ENCODE measurements around the gene LRRC32.
"Not testable (repeated sequence)": the region's sequence is repeated elsewhere in the genome, so short reads cannot be mapped to it uniquely, and the experiment has no call there.

The LRRC32 gene

GRCh38 chr11:76629116-76629852, 41.3 kb downstream of the LRRC32 start:
- DNase-seq (ENCODE audit: low read depth in 2 of 2), result no peak

- DNase-seq (ENCODE audit: low read depth in 2 of 2), result no peak
These were observed 42.1 kb downstream of the LRRC32 start for GRCh38 chr11:76628408-76628947.

GRCh38 chr11:76627606-76628005, 42.9 kb downstream of the LRRC32 start:
- no peak for DNase-seq (ENCODE audit: low read depth in 2 of 2)

- DNase-seq (ENCODE audit: low read depth in 2 of 2), result no peak
These were observed 43.6 kb downstream of the LRRC32 start for GRCh38 chr11:76626921-76627401.

GRCh38 chr11:76626266-76626665, 44.3 kb downstream of the LRRC32 start:
- no peak for DNase-seq (ENCODE audit: low read depth in 2 of 2)

- no peak for DNase-seq (ENCODE audit: low read depth in 2 of 2)
These were observed 44.9 kb downstream of the LRRC32 start for GRCh38 chr11:76625472-76626186.

GRCh38 chr11:76624500-76625379, 45.8 kb downstream of the LRRC32 start:
- DNase-seq (ENCODE audit: low read depth in 2 of 2), result no peak

GRCh38 chr11:76623884-76624419, 46.6 kb downstream of the LRRC32 start:
- no peak for DNase-seq (ENCODE audit: low read depth in 2 of 2)

GRCh38 chr11:76623171-76623883, 47.2 kb downstream of the LRRC32 start:
- no peak for DNase-seq (ENCODE audit: low read depth in 2 of 2)

- DNase-seq (ENCODE audit: low read depth in 2 of 2), result no peak
These were observed 48.0 kb downstream of the LRRC32 start for GRCh38 chr11:76622493-76623094.

GRCh38 chr11:76621868-76622267, 48.7 kb downstream of the LRRC32 start:
- DNase-seq (ENCODE audit: low read depth in 2 of 2), result no peak

- DNase-seq (ENCODE audit: low read depth in 2 of 2), result no peak
These were observed 49.1 kb downstream of the LRRC32 start for GRCh38 chr11:76621466-76621865.

- no peak for DNase-seq (ENCODE audit: low read depth in 2 of 2)
These were observed 50.1 kb downstream of the LRRC32 start for GRCh38 chr11:76620489-76620888.

GRCh38 chr11:76619801-76620200, 50.7 kb downstream of the LRRC32 start:
- not testable (repeated sequence) for DNase-seq (ENCODE audit: low read depth in 2 of 2)

- no peak for DNase-seq (ENCODE audit: low read depth in 2 of 2)
These were observed 52.8 kb downstream of the LRRC32 start for GRCh38 chr11:76617553-76618265.

- no peak for DNase-seq (ENCODE audit: low read depth in 2 of 2)
These were observed 53.6 kb downstream of the LRRC32 start for GRCh38 chr11:76616676-76617552.

- no peak for DNase-seq (ENCODE audit: low read depth in 2 of 2)
These were observed 54.6 kb downstream of the LRRC32 start for GRCh38 chr11:76615950-76616349.

- DNase-seq (ENCODE audit: low read depth in 2 of 2), result no peak
These were observed 55.9 kb downstream of the LRRC32 start for GRCh38 chr11:76614471-76615179.
